ENCODE data around the gene PRRC2C. TPM values are rescaled to one million over a fixed set of nuclear protein-coding genes. Genes with fewer than 3 reads are reported as not detected.

PRRC2C gene
- polyA plus RNA-seq, 2 of the 4 experiments (the other 2 are of a cell fraction): 50.3 to 96.3 TPM

DNA sequence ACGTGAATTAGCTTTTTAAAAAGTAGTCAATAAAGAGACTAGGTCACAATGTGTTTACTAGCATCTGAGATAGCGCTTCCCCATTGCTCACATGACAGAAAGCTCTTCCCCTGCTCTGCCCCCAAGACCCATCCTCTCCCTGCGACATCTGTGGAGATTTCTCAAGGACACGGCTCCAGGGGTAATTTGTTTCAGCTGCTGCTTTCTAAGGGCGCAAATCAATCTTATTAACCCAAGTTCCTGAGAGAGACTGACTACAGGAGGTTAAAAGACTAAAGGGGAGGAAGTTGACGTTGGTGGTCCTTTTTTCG, 136.8 kb downstream of the PRRC2C start, which contains the start of gene MYOCOS:
Gene MYOCOS (plus strand): TSS at position 92 of the 311 bp plus-strand sequence. CDS start 1,641 bp downstream, outside the sequence.
- TF ChIP-seq BHLHE40 (IDR thresholded peaks at IDR 0.05; ENCODE audit: low read depth, low read length) (no peak), CBX8 (IDR thresholded peaks at IDR 0.05) (no peak), CHD2 (IDR thresholded peaks at IDR 0.05; ENCODE audit: low read length, partially characterized antibody) (no peak), KDM1A (IDR thresholded peaks at IDR 0.05; ENCODE audit: low read depth) (no peak), FOSB (CRISPR knock-in tag; IDR thresholded peaks at IDR 0.05) (no peak), ESRRA (IDR thresholded peaks at IDR 0.05; ENCODE audit: borderline replicate concordance, low read length) (no peak), TP53 (CRISPR knock-in tag; IDR thresholded peaks at IDR 0.05) (no peak), ZC3H11A (IDR thresholded peaks at IDR 0.05) (no peak), SREBF2 (IDR thresholded peaks at IDR 0.05) (no peak), ZFP36 (IDR thresholded peaks at IDR 0.05; ENCODE audit: borderline replicate concordance, partially characterized antibody) (no peak)
- TF ChIP-seq, protein P1, sequence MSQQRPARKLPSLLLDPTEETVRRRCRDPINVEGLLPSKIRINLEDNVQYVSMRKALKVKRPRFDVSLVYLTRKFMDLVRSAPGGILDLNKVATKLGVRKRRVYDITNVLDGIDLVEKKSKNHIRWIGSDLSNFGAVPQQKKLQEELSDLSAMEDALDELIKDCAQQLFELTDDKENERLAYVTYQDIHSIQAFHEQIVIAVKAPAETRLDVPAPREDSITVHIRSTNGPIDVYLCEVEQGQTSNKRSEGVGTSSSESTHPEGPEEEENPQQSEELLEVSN (IDR thresholded peaks at IDR 0.05; ENCODE audit: borderline replicate concordance, low read depth): no peak
- TF ChIP-seq, protein P2, sequence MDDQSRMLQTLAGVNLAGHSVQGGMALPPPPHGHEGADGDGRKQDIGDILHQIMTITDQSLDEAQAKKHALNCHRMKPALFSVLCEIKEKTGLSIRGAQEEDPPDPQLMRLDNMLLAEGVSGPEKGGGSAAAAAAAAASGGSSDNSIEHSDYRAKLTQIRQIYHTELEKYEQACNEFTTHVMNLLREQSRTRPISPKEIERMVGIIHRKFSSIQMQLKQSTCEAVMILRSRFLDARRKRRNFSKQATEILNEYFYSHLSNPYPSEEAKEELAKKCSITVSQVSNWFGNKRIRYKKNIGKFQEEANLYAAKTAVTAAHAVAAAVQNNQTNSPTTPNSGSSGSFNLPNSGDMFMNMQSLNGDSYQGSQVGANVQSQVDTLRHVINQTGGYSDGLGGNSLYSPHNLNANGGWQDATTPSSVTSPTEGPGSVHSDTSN (IDR thresholded peaks at IDR 0.05): no peak
- Histone ChIP-seq H3K4me2 (no peak within 1 kb of the TSS), H3K4me3 (no peak within 1 kb of the TSS), H3K9me3 (no peaks in the 10 kb centered on the region), H3K4me1 (no peaks in the 10 kb centered on the region), H3K27ac (no peak within 1 kb of the TSS)
- ATAC-seq (no peak), DNase-seq (ENCODE audit: low read depth in 1 of 2, low spot score in 1 of 2) (no peak), FAIRE-seq (no peak)
- CTCF ChIA-PET: interaction anchor here (0.6 to 1.4 kb wide), 4 partner anchors 9 to 24 kb away, joined by 3 to 5 read pairs (median 4); no protein-coding TSS in a partner anchor
- POLR2A ChIA-PET: no interaction called here
- 75% methylated on average over 7 of the region's 7 CpGs for WGBS (ENCODE audit: missing lambda C conversion rate)

DNA sequence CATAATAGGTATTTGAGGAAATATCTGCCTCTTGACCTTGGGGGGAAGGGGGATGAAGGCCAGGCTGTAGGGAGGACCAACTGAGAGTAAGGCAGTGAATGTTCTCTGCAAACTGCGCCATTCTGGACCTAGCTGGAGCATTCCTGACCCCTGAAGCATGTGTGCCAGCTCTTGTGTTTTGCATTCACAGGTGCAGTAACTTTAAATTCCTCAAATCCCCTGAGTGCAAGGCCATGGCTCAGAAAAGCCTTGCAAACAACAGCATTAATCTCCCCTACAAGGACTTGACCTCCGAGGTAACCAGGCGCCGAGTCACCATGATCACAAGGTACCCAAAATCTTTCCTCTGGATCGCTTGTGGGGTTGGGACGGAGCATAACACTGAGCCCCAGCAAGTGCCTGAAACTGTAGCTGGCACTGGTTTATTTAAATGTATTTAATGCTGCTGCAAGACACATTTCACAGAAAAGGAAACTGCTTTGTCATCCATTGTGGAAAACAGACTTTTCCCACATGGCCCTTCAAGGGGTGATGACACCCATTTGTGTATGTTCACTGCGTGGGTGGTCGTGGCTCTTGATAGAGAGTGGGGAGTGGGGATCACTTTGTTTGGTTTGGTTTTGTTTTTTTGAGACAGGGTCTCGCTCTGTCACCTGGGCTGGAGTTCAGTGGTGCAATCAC, 138.5 kb downstream of the PRRC2C start:
- Histone ChIP-seq H3K4me3 (no peak overlapping the region), H3K9me3 (no peaks in the 10 kb centered on the region), H3K4me1 (no peaks in the 10 kb centered on the region), H3K27ac (no peak overlapping the region), H3K4me2 (no peak overlapping the region)
- no peak for DNase-seq (ENCODE audit: low read depth in 1 of 2, low spot score in 1 of 2)
- ChIA-PET POLR2A (no interaction called here), CTCF (interaction anchor here (0.6 kb wide), 1 partner anchor 776 kb away, joined by 4 read pairs; no protein-coding TSS in a partner anchor)
- no peak for ATAC-seq
- TF ChIP-seq CHD2 (IDR thresholded peaks at IDR 0.05; ENCODE audit: low read length, partially characterized antibody) (no peak), MYC (IDR thresholded peaks at IDR 0.05; ENCODE audit: borderline replicate concordance, low read length) (no peak), CBX8 (IDR thresholded peaks at IDR 0.05) (no peak), KDM5A (IDR thresholded peaks at IDR 0.05) (no peak), HDAC2 (IDR thresholded peaks at IDR 0.05) (no peak), ZC3H11A (IDR thresholded peaks at IDR 0.05) (no peak), TP53 (CRISPR knock-in tag; IDR thresholded peaks at IDR 0.05) (no peak), BHLHE40 (IDR thresholded peaks at IDR 0.05; ENCODE audit: low read depth, low read length) (no peak)
- TF ChIP-seq, protein P3, sequence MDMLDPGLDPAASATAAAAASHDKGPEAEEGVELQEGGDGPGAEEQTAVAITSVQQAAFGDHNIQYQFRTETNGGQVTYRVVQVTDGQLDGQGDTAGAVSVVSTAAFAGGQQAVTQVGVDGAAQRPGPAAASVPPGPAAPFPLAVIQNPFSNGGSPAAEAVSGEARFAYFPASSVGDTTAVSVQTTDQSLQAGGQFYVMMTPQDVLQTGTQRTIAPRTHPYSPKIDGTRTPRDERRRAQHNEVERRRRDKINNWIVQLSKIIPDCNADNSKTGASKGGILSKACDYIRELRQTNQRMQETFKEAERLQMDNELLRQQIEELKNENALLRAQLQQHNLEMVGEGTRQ (IDR thresholded peaks at IDR 0.05): no peak
- TF ChIP-seq, protein P4, sequence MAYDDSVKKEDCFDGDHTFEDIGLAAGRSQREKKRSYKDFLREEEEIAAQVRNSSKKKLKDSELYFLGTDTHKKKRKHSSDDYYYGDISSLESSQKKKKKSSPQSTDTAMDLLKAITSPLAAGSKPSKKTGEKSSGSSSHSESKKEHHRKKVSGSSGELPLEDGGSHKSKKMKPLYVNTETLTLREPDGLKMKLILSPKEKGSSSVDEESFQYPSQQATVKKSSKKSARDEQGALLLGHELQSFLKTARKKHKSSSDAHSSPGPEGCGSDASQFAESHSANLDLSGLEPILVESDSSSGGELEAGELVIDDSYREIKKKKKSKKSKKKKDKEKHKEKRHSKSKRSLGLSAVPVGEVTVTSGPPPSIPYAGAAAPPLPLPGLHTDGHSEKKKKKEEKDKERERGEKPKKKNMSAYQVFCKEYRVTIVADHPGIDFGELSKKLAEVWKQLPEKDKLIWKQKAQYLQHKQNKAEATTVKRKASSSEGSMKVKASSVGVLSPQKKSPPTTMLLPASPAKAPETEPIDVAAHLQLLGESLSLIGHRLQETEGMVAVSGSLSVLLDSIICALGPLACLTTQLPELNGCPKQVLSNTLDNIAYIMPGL (CRISPR knock-in tag; IDR thresholded peaks at IDR 0.05; ENCODE audit: borderline replicate concordance): no peak
- 73% methylated on average over 9 of the region's 9 CpGs for WGBS (ENCODE audit: missing lambda C conversion rate)
- FAIRE-seq: no peak

DNA sequence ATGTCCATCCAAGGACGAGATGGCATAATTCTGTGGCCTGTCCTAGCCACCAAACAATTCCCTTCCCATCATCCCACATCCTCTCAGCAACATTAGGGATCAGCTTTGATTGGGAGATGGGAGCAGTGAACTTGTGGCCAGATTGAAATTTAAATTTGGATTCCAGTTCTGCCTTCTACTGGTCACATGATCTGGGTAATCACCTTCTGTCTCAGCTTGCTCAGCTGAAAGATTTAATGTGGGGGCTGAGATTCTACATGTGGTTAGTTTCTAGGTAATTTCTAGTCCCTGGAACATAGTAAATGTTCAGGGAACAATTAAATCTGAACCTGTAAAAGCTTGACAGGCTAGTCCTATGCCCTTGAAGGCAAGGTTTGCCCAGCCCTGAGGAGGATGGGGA, 139.9 kb downstream of the PRRC2C start:
- Histone ChIP-seq H3K4me2 (no peak overlapping the region), H3K4me1 (no peaks in the 10 kb centered on the region), H3K4me3 (no peak overlapping the region), H3K27ac (no peak overlapping the region), H3K9me3 (no peaks in the 10 kb centered on the region)
- FAIRE-seq: no peak
- WGBS (ENCODE audit: missing lambda C conversion rate): 40% methylated on average over 1 of the region's 1 CpG
- POLR2A ChIA-PET: no interaction called here
- DNase-seq (ENCODE audit: low read depth in 1 of 2, low spot score in 1 of 2): no peak
- TF ChIP-seq, protein P5, sequence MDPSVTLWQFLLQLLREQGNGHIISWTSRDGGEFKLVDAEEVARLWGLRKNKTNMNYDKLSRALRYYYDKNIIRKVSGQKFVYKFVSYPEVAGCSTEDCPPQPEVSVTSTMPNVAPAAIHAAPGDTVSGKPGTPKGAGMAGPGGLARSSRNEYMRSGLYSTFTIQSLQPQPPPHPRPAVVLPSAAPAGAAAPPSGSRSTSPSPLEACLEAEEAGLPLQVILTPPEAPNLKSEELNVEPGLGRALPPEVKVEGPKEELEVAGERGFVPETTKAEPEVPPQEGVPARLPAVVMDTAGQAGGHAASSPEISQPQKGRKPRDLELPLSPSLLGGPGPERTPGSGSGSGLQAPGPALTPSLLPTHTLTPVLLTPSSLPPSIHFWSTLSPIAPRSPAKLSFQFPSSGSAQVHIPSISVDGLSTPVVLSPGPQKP (IDR thresholded peaks at IDR 0.05; ENCODE audit: low read depth, low read length): no peak
- TF ChIP-seq POLR2A (IDR thresholded peaks at IDR 0.05; ENCODE audit: low read length): no peak
- TF ChIP-seq, protein P1 (IDR thresholded peaks at IDR 0.05; ENCODE audit: borderline replicate concordance, low read depth): no peak
- no peak for ATAC-seq
- CTCF ChIA-PET: interaction anchor here (1.1 kb wide), 1 partner anchor 91 kb away, joined by 3 read pairs; no protein-coding TSS in a partner anchor

Data from A549 (cell line).